Parathyroid adenoma (tissue), 2 donors: ENCODE results near the gene MRPL57.
"Not testable (repeated sequence)": the region's sequence is repeated elsewhere in the genome, so short reads cannot be mapped to it uniquely, and the experiment has no call there.

ENCODE experiments used
- H2AFZ ChIP-seq: fragments of 300-600 bp; sonication (generic); one replicate; pipeline ENCODE4 v1.7.0; 2017; ENCODE audit warnings: antibody characterized with exemption, mild to moderate bottlenecking
- H3K27ac ChIP-seq: fragments of 300-600 bp; sonication (generic); one replicate; pipeline ENCODE4 v1.7.0; 2017
- H3K27me3 ChIP-seq: fragments of 300-600 bp; sonication (generic); one replicate; pipeline ENCODE4 v1.7.0; 2017; ENCODE audit warnings: low read length; ENCODE audit not compliant: control insufficient read depth, insufficient read depth
- H3K36me3 ChIP-seq: fragments of 300-600 bp; sonication (generic); one replicate; pipeline ENCODE4 v1.7.0; 2017; ENCODE audit warnings: low read length; ENCODE audit not compliant: control insufficient read depth, insufficient read depth
- H3K4me1 ChIP-seq: fragments of 300-600 bp; sonication (generic); one replicate; pipeline ENCODE4 v1.7.0; 2017; ENCODE audit warnings: control low read depth
- H3K4me2 ChIP-seq: fragments of 300-600 bp; sonication (generic); one replicate; pipeline ENCODE4 v1.7.0; 2017; ENCODE audit warnings: low read length
- H3K4me3 ChIP-seq: fragments of 300-600 bp; sonication (generic); one replicate; pipeline ENCODE4 v1.7.0; 2017; ENCODE audit warnings: low read depth, low read length
- H3K79me2 ChIP-seq: fragments of 300-600 bp; sonication (generic); one replicate; pipeline ENCODE4 v1.7.0; 2017; ENCODE audit warnings: control low read depth
- H3K9ac ChIP-seq: fragments of 300-600 bp; sonication (generic); one replicate; pipeline ENCODE4 v1.7.0; 2017; ENCODE audit warnings: mild to moderate bottlenecking
- H3K9me3 ChIP-seq: fragments of 300-600 bp; sonication (generic); one replicate; pipeline ENCODE4 v1.7.0; 2017; ENCODE audit warnings: low read length; ENCODE audit not compliant: control insufficient read depth
- CTCF ChIP-seq: fragments of 300-600 bp; sonication (generic); IDR thresholded peaks from one replicate; pipeline ENCODE4 v1.7.0; 2017; ENCODE audit warnings: antibody characterized with exemption, mild to moderate bottlenecking
- donor health status: primary hyperparathyroidism.

The MRPL57 gene

GRCh38 chr13:21198391-21198790, 21.9 kb downstream of the MRPL57 start:
- H3K4me3 ChIP-seq, H3K27me3 ChIP-seq, H3K9me3 ChIP-seq, H3K4me1 ChIP-seq, H3K36me3 ChIP-seq, H3K27ac ChIP-seq, H2AFZ ChIP-seq, H3K9ac ChIP-seq, H3K4me2 ChIP-seq, H3K79me2 ChIP-seq: not testable (repeated sequence)

GRCh38 chr13:21201456-21202190, 25.2 kb downstream of the MRPL57 start:
- not testable (repeated sequence) for H3K9ac ChIP-seq, H2AFZ ChIP-seq, H3K27me3 ChIP-seq, H3K36me3 ChIP-seq, H3K4me2 ChIP-seq, H3K9me3 ChIP-seq, H3K4me3 ChIP-seq, H3K79me2 ChIP-seq, H3K4me1 ChIP-seq, H3K27ac ChIP-seq

- Histone ChIP-seq H2AFZ (no peak overlapping the region), H3K27me3 (no peaks in the 10 kb centered on the region), H3K9me3 (no peaks in the 10 kb centered on the region), H3K4me2 (no peak overlapping the region), H3K4me3 (no peak overlapping the region), H3K36me3 (no peaks in the 10 kb centered on the region), H3K27ac (no peak overlapping the region), H3K9ac (no peak overlapping the region), H3K79me2 (no peaks in the 10 kb centered on the region), H3K4me1 (no peaks in the 10 kb centered on the region)
- no peak for TF ChIP-seq CTCF
Observed at GRCh38 chr13:21202767-21203531, 26.5 kb downstream of the MRPL57 start.

- Histone ChIP-seq H3K27ac (no peak overlapping the region), H3K79me2 (no peaks in the 10 kb centered on the region), H3K4me1 (no peaks in the 10 kb centered on the region), H3K27me3 (no peaks in the 10 kb centered on the region), H2AFZ (no peak overlapping the region), H3K9me3 (no peaks in the 10 kb centered on the region), H3K4me3 (no peak overlapping the region), H3K9ac (no peak overlapping the region), H3K4me2 (no peak overlapping the region), H3K36me3 (no peaks in the 10 kb centered on the region)
- no peak for TF ChIP-seq CTCF
Observed at GRCh38 chr13:21208652-21209154, 32.2 kb downstream of the MRPL57 start.

- Histone ChIP-seq H3K9ac (no peak overlapping the region), H3K79me2 (no peaks in the 10 kb centered on the region), H3K4me1 (no peaks in the 10 kb centered on the region), H3K4me3 (no peak overlapping the region), H2AFZ (no peak overlapping the region), H3K36me3 (no peaks in the 10 kb centered on the region), H3K27ac (no peak overlapping the region), H3K27me3 (no peaks in the 10 kb centered on the region), H3K9me3 (no peaks in the 10 kb centered on the region), H3K4me2 (no peak overlapping the region)
- no peak for TF ChIP-seq CTCF
Observed at GRCh38 chr13:21212138-21212775, 35.8 kb downstream of the MRPL57 start.

GRCh38 chr13:21215419-21215818, 39.0 kb downstream of the MRPL57 start:
- not testable (repeated sequence) for H3K27me3 ChIP-seq, H3K79me2 ChIP-seq, H3K4me3 ChIP-seq, H3K36me3 ChIP-seq, H3K4me2 ChIP-seq, H3K9ac ChIP-seq, H2AFZ ChIP-seq, H3K9me3 ChIP-seq, H3K4me1 ChIP-seq, H3K27ac ChIP-seq
